ENCODE data around the gene THYN1.

- TF ChIP-seq CTCF (IDR thresholded peaks at IDR 0.05): no peak
- TF ChIP-seq POLR2A (IDR thresholded peaks at IDR 0.05): no peak
Measured at GRCh38 chr11:134264966-134265764, 12.0 kb upstream of the THYN1 start.

All from adrenal gland (tissue), 5 donors.